H1 (cell line): ENCODE results near the gene POLR2J. TPM values are rescaled to one million over a fixed set of nuclear protein-coding genes. Genes with fewer than 3 reads are reported as not detected.
A peak's percentile ranks its signal among the peaks of the same experiment; 100 is the strongest.
"Not testable (repeated sequence)": the region's sequence is repeated elsewhere in the genome, so short reads cannot be mapped to it uniquely, and the experiment has no call there.

Source experiments
- CTCF ChIA-PET: fragments of 300-600 bp; sonication (Branson Sonifier 250); formaldehyde crosslinking; loops from one replicate; lab custom pipeline; 2021; ENCODE audit not compliant: partially characterized antibody; lab: Charles Lee
- POLR2A ChIA-PET: fragments of 300-600 bp; sonication (Branson Sonifier 250); formaldehyde crosslinking; loops from one replicate; lab custom pipeline; 2021; ENCODE audit warnings: inconsistent platforms; ENCODE audit not compliant: partially characterized antibody; lab: Charles Lee
- DNase-seq, 2 experiments: peaks; one replicate each; pipeline versions ENCODE4 v3.0.0 to v3.0.0-alpha.2; 2010 to 2022; ENCODE audit warnings: low spot score in 2 of 2, low read depth in 1 of 2, mixed read lengths in 1 of 2
- FAIRE-seq: peaks from 2 replicates; lab custom pipeline; 2011; peaks lifted over from hg19 to GRCh38; lab: Jason Lieb, UNC
- H2AFZ ChIP-seq: 2 replicates; pipeline ENCODE4 v1.8.1; 2012; ENCODE audit warnings: low read length, inconsistent platforms
- H2AK5ac ChIP-seq: 2 replicates; pipeline ENCODE4 v1.6.1; 2013; ENCODE audit warnings: low read depth, low read length
- H2BK120ac ChIP-seq: replicated peaks from 2 replicates; pipeline ENCODE3; 2013; ENCODE audit warnings: low read depth, low read length, inconsistent platforms
- H2BK12ac ChIP-seq: 2 replicates; pipeline ENCODE4 v1.6.1; 2013; ENCODE audit warnings: low read depth, low read length
- H2BK15ac ChIP-seq: 2 replicates; pipeline ENCODE4 v1.6.1; 2013; ENCODE audit warnings: low read length
- H2BK20ac ChIP-seq: 2 replicates; pipeline ENCODE4 v1.6.1; 2013; ENCODE audit warnings: low read length
- H2BK5ac ChIP-seq: 2 replicates; pipeline ENCODE4 v1.6.1; 2013; ENCODE audit warnings: low read depth, low read length
- H3K14ac ChIP-seq: 2 replicates; pipeline ENCODE4 v1.6.1; 2013; ENCODE audit warnings: inconsistent platforms; ENCODE audit not compliant: insufficient read length
- H3K18ac ChIP-seq: 2 replicates; pipeline ENCODE4 v1.6.1; 2013; ENCODE audit warnings: low read length; ENCODE audit errors: extremely low read depth
- H3K23ac ChIP-seq: 2 replicates; pipeline ENCODE4 v1.6.1; 2013; ENCODE audit warnings: inconsistent platforms; ENCODE audit not compliant: insufficient read length
- H3K23me2 ChIP-seq: 2 replicates; pipeline ENCODE4 v1.6.1; 2013; ENCODE audit warnings: low read depth, low read length
- H3K27ac ChIP-seq: 2 replicates; pipeline ENCODE4 v1.6.1; 2011; ENCODE audit warnings: low read depth, low read length, inconsistent platforms
- H3K27me3 ChIP-seq, 4 experiments: replicated peaks in 1 of 4; 1 replicate in 1 of 4; 2 replicates in 3 of 4; pipeline versions ENCODE4 v1.6.1 to v1.8.1; 2011 to 2013; ENCODE audit warnings: low read length in 3 of 4, mild to moderate bottlenecking in 3 of 4, inconsistent platforms in 2 of 4, mixed read lengths in 2 of 4, moderate library complexity in 1 of 4; ENCODE audit not compliant: control insufficient read depth in 3 of 4, insufficient read depth in 3 of 4; ENCODE audit errors: extremely low read depth in 1 of 4
- H3K36me3 ChIP-seq, 4 experiments: 2 replicates each; pipeline versions ENCODE4 v1.6.1 to v1.8.1; 2011 to 2013; ENCODE audit warnings: mild to moderate bottlenecking in 4 of 4, low read length in 3 of 4, moderate library complexity in 2 of 4, control low read depth in 1 of 4, inconsistent platforms in 1 of 4; ENCODE audit not compliant: insufficient read depth in 4 of 4, control insufficient read depth in 2 of 4
- H3K4ac ChIP-seq: replicated peaks from 2 replicates; pipeline ENCODE3; 2013; ENCODE audit warnings: low read length, low read depth, mixed read lengths, inconsistent platforms; ENCODE audit not compliant: insufficient read length
- H3K4me1 ChIP-seq, 4 experiments: replicated peaks in 1 of 4; 1 replicate in 1 of 4; 2 replicates in 3 of 4; pipeline versions ENCODE4 v1.6.1 to v1.8.1; 2011 to 2013; ENCODE audit warnings: low read length in 3 of 4, inconsistent platforms in 2 of 4, mixed read lengths in 1 of 4; ENCODE audit not compliant: insufficient read depth in 4 of 4, control insufficient read depth in 3 of 4
- H3K4me2 ChIP-seq, 2 experiments: 2 replicates each; pipeline versions ENCODE4 v1.6.1 to v1.8.1; 2011 to 2013; ENCODE audit warnings: low read depth in 2 of 2, low read length in 2 of 2, control low read depth in 1 of 2, inconsistent platforms in 1 of 2, mild to moderate bottlenecking in 1 of 2; ENCODE audit not compliant: insufficient read depth in 1 of 2
- H3K4me3 ChIP-seq, 4 experiments: fragments of 200-600, 300-600 bp in 1 of 4; sonication (generic), shearing (Covaris generic), sonication (Bioruptor Twin) in 1 of 4; 2 replicates each; pipeline versions ENCODE4 v1.5.1 to v1.8.1; 2011 to 2016; ENCODE audit warnings: low read length in 4 of 4, low read depth in 3 of 4, control low read depth in 2 of 4, inconsistent platforms in 2 of 4, mild to moderate bottlenecking in 2 of 4, mixed read lengths in 1 of 4, moderate library complexity in 1 of 4; ENCODE audit not compliant: insufficient read depth in 2 of 4; ENCODE audit errors: extremely low read depth in 1 of 4
- H3K56ac ChIP-seq: replicated peaks from 2 replicates; pipeline ENCODE3; 2013; ENCODE audit warnings: low read depth, mild to moderate bottlenecking, mixed read lengths, low read length, inconsistent platforms; ENCODE audit not compliant: insufficient read length
- H3K79me1 ChIP-seq: 2 replicates; pipeline ENCODE4 v1.6.1; 2013; ENCODE audit warnings: low read depth, low read length, control low read depth
- H3K79me2 ChIP-seq, 2 experiments: 2 replicates each; pipeline versions ENCODE4 v1.6.1 to v1.8.1; 2012 to 2013; ENCODE audit warnings: low read length in 2 of 2, mild to moderate bottlenecking in 2 of 2, inconsistent platforms in 1 of 2; ENCODE audit not compliant: insufficient read depth in 2 of 2, control insufficient read depth in 1 of 2
- H3K9ac ChIP-seq, 4 experiments: replicated peaks in 1 of 4; 1 replicate in 1 of 4; 2 replicates in 3 of 4; pipeline versions ENCODE4 v1.6.1 to v1.8.1; 2011 to 2013; ENCODE audit warnings: low read depth in 3 of 4, low read length in 3 of 4, control low read depth in 2 of 4, mild to moderate bottlenecking in 2 of 4, moderate library complexity in 2 of 4, inconsistent platforms in 1 of 4; ENCODE audit errors: extremely low read depth in 1 of 4
- H3K9me3 ChIP-seq, 2 experiments: 2 replicates each; pipeline versions ENCODE4 v1.6.1 to v1.8.1; 2012 to 2013; ENCODE audit warnings: mild to moderate bottlenecking in 2 of 2, moderate library complexity in 2 of 2, control low read depth in 1 of 2, inconsistent platforms in 1 of 2, low read depth in 1 of 2, low read length in 1 of 2, mixed read lengths in 1 of 2; ENCODE audit not compliant: insufficient read depth in 2 of 2
- H4K20me1 ChIP-seq, 2 experiments: replicated peaks in 1 of 2; 2 replicates each; pipeline versions ENCODE3 to v1.8.1; 2011 to 2013; ENCODE audit warnings: inconsistent platforms in 2 of 2, low read length in 2 of 2, mild to moderate bottlenecking in 1 of 2; ENCODE audit not compliant: insufficient read depth in 2 of 2, control insufficient read depth in 1 of 2
- H4K5ac ChIP-seq: 2 replicates; pipeline ENCODE4 v1.6.1; 2013; ENCODE audit warnings: low read length, low read depth, mixed read lengths, inconsistent platforms; ENCODE audit not compliant: insufficient read length
- H4K8ac ChIP-seq: 2 replicates; pipeline ENCODE4 v1.8.0; 2013; ENCODE audit warnings: mild to moderate bottlenecking, moderate library complexity, low read length, inconsistent platforms; ENCODE audit not compliant: insufficient read depth; ENCODE audit errors: extremely low read depth
- H4K91ac ChIP-seq: replicated peaks from 2 replicates; pipeline ENCODE3; 2013; ENCODE audit warnings: low read length, mixed read lengths, inconsistent platforms; ENCODE audit not compliant: insufficient read length
- WGBS, 2 experiments: shearing (Covaris generic) in 1 of 2; methylation state at CpG; one replicate each; pipeline versions ENCODE4 v1.1.6 to v1.1.7; 2013 to 2015; ENCODE audit warnings: low lambda C conversion rate in 2 of 2, mixed read lengths in 2 of 2, inconsistent platforms in 1 of 2, low coverage in 1 of 2, missing lambda C conversion rate in 1 of 2; ENCODE audit not compliant: insufficient replicate concordance in 2 of 2, insufficient coverage in 1 of 2, insufficient read length in 1 of 2; ENCODE audit errors: extremely low coverage in 1 of 2, missing lambda C conversion rate in 1 of 2; 5-methylcytosine and 5-hydroxymethylcytosine counted together
- polyA plus RNA-seq, 7 experiments: library from polyadenylated mRNA; depleted of rRNA in 3 of 7; stranded (reverse) in 5 of 7; unstranded in 2 of 7; fragments of >200 nt in 5 of 7; fragments of 200-250 nt in 2 of 7; gene quantifications; 1 replicate in 5 of 7; 2 replicates in 1 of 7; 4 replicates in 1 of 7; pipeline versions ENCODE4 v1.2.1 to v1.2.3, GENCODE V29; 2011 to 2013; ENCODE audit warnings: missing spikeins in 2 of 7, mixed read lengths in 2 of 7
- total RNA-seq: library from RNA; stranded (reverse); fragmentation: NEBNext Ultra II Directional; extraction: Animal tissue kit (Norgen Biotek cat#: 25700); gene quantifications from 2 replicates; pipeline ENCODE4 v1.2.1, GENCODE V29; 2021

Gene POLR2J
- total and polyA plus RNA-seq, 2 of the 8 experiments (the other 6 are each of a cell fraction or from before 2014, with no cell fraction given): 54.1 to 113 TPM

DNA sequence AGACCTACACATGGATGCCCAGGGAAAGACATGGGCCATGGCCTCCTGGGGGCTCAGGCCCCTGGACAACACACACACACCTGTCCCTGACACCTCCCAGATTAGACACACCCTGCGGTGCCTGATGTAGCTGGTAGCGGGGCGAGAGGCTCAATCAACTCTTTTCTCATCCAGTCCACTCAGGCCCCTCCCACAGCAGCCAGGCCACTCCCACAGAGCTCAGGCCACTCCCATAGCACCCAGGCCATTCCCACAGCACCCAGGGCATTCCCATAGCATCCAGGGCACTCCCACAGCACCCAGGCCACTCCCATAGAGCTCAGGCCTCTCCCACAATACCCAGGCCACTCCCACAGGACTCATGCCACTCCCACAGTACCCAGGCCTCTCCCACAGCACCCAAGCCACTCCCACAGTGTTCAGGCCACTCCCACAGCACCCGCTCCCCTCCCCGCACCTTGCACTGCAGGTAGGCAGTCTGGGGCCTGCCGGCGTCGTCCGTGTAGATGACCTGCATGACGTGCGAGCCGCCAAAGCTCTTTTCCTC, 11.9 kb upstream of the POLR2J start:
- H3K27me3 ChIP-seq, H2BK5ac ChIP-seq, H3K23ac ChIP-seq, H2BK20ac ChIP-seq, H3K23me2 ChIP-seq, H2BK120ac ChIP-seq, H3K9me3 ChIP-seq, H4K5ac ChIP-seq, POLR2A ChIA-PET, H4K20me1 ChIP-seq, H4K91ac ChIP-seq, H2BK12ac ChIP-seq, H3K4ac ChIP-seq, H3K4me2 ChIP-seq, CTCF ChIA-PET, H3K79me2 ChIP-seq, H4K8ac ChIP-seq, H3K4me1 ChIP-seq, H3K27ac ChIP-seq, H3K56ac ChIP-seq, H3K4me3 ChIP-seq, H3K14ac ChIP-seq, H3K36me3 ChIP-seq, H2BK15ac ChIP-seq, H3K9ac ChIP-seq, FAIRE-seq, H2AFZ ChIP-seq, H3K79me1 ChIP-seq, H2AK5ac ChIP-seq, H3K18ac ChIP-seq: not testable (repeated sequence)
- DNase-seq: peak in 1 of 2 experiments; percentile 100
- WGBS, 2 experiments: no CpG with 5 or more reads among the region's 12 CpGs

DNA sequence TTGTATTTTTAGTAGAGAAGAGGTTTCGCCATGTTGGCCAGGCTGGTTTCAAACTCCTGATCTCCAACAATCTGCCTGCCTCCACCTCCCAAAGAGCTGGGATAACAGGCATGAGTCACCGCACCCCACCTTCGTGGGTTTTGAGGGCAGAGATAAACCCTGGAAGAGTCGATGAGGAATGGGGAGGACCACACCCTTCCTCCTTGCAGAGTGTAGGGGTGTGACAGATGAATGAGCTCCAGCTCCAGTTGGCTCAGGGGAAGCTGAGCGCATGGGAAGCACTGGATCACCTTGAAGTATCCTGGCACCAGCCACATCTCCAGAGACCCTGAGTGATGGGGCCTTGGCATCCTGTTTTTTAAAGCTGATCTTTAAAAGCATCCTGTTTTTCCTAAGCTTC, 5.6 kb upstream of the POLR2J start:
- peak in 1 of 2 experiments; percentile 27 for DNase-seq
- H3K36me3 ChIP-seq, H2BK15ac ChIP-seq, H3K18ac ChIP-seq, H4K5ac ChIP-seq, H4K8ac ChIP-seq, CTCF ChIA-PET, H3K79me1 ChIP-seq, H3K23ac ChIP-seq, POLR2A ChIA-PET, H4K91ac ChIP-seq, H2BK12ac ChIP-seq, H3K4me2 ChIP-seq, H3K23me2 ChIP-seq, H3K14ac ChIP-seq, FAIRE-seq, H3K9me3 ChIP-seq, H3K56ac ChIP-seq, H3K27me3 ChIP-seq, H3K79me2 ChIP-seq, H4K20me1 ChIP-seq, H3K4me1 ChIP-seq, H2BK20ac ChIP-seq, H2BK120ac ChIP-seq, H2AFZ ChIP-seq, H3K27ac ChIP-seq, H3K9ac ChIP-seq, H3K4ac ChIP-seq, H3K4me3 ChIP-seq, H2AK5ac ChIP-seq, H2BK5ac ChIP-seq: not testable (repeated sequence)
- no CpG with 5 or more reads among the region's 5 CpGs for WGBS, 2 experiments
